HepG2 (cell line): Measurements from ENCODE around the gene GDF9. TPM values are rescaled to one million over a fixed set of nuclear protein-coding genes. Genes with fewer than 3 reads are reported as not detected.

ENCODE experiments used
- ATAC-seq: fragments of 200-7000 bp; cut with Tn5 transposase; 3 replicates; pipeline ENCODE4 v1.9.1; 2020; ENCODE audit warnings: mild to moderate bottlenecking, moderate library complexity
- BruUV-seq: library from RNA; stranded (reverse); fragments of 400-500 nt; replicated peaks from 2 replicates; lab custom pipeline; 2021; lab: Mats Ljungman, UMichigan
- CTCF ChIA-PET: fragments of 300-600 bp; formaldehyde crosslinking; extraction: SDS; loops from one replicate; lab custom pipeline; 2021; ENCODE audit warnings: low total read pairs, inconsistent platforms, low intra/inter-chr PET ratio; lab: Yijun Ruan, JAX
- POLR2A ChIA-PET: fragments of 350-600 bp; sonication (Branson Sonifier 250); formaldehyde crosslinking; loops from one replicate; lab custom pipeline; 2020; ENCODE audit warnings: antibody characterized with exemption, inconsistent platforms; lab: Yijun Ruan, JAX
- DNase-seq: peaks from one replicate; pipeline ENCODE4 v3.0.0-alpha.2; 2015; ENCODE audit warnings: low spot score
- FAIRE-seq: peaks from 3 replicates; lab custom pipeline; 2011; peaks lifted over from hg19 to GRCh38; lab: Jason Lieb, UNC
- H2AFZ ChIP-seq: one replicate; pipeline ENCODE4 v1.6.1; 2011; ENCODE audit warnings: low read length, inconsistent platforms
- H3K27ac ChIP-seq: fragments of 300-600 bp; 3 replicates; pipeline ENCODE4 v1.8.0; 2011; ENCODE audit warnings: mixed run types, mild to moderate bottlenecking, mixed read lengths, low read length, inconsistent platforms; ENCODE audit not compliant: insufficient read depth; ENCODE audit errors: extremely low read length
- H3K27me3 ChIP-seq, 2 experiments: fragments of 200-600 bp in 1 of 2; 2 replicates in 1 of 2; 3 replicates in 1 of 2; pipeline versions ENCODE4 v1.6.0 to v1.8.0; 2011; ENCODE audit warnings: low read length in 2 of 2, mild to moderate bottlenecking in 2 of 2, moderate library complexity in 2 of 2, inconsistent platforms in 1 of 2; ENCODE audit not compliant: insufficient read depth in 2 of 2, control insufficient read depth in 1 of 2
- H3K36me3 ChIP-seq, 2 experiments: fragments of 200-600 bp in 1 of 2; replicated peaks in 1 of 2; 2 replicates in 1 of 2; 3 replicates in 1 of 2; pipeline versions ENCODE4 v1.5.1 to v1.8.0; 2011; ENCODE audit warnings: low read length in 2 of 2, inconsistent platforms in 1 of 2; ENCODE audit not compliant: insufficient read depth in 2 of 2, control insufficient read depth in 1 of 2
- H3K4me1 ChIP-seq: 2 replicates; pipeline ENCODE4 v1.5.1; 2012; ENCODE audit warnings: low read length, inconsistent platforms; ENCODE audit not compliant: insufficient read depth
- H3K4me2 ChIP-seq: 2 replicates; pipeline ENCODE4 v1.6.0; 2011; ENCODE audit warnings: low read depth, low read length, inconsistent platforms
- H3K4me3 ChIP-seq, 3 experiments: fragments of 200-600 bp in 1 of 3; sonication (generic), shearing (Covaris generic) in 1 of 3; replicated peaks in 1 of 3; 2 replicates each; pipeline ENCODE4 v1.5.1; 2011 to 2016; ENCODE audit warnings: low read length in 3 of 3, inconsistent platforms in 2 of 3, low read depth in 2 of 3, mild to moderate bottlenecking in 2 of 3, control low read depth in 1 of 3, mixed read lengths in 1 of 3; ENCODE audit not compliant: insufficient read depth in 1 of 3
- H3K79me2 ChIP-seq: one replicate; pipeline ENCODE4 v1.6.1; 2011; ENCODE audit warnings: low read length, inconsistent platforms; ENCODE audit not compliant: insufficient read depth
- H3K9ac ChIP-seq: 2 replicates; pipeline ENCODE4 v1.6.0; 2011; ENCODE audit warnings: mild to moderate bottlenecking, low read depth, low read length, inconsistent platforms; ENCODE audit not compliant: insufficient read depth
- H3K9me3 ChIP-seq: 2 replicates; pipeline ENCODE4 v1.5.1; 2012; ENCODE audit warnings: mild to moderate bottlenecking, low read length
- H4K20me1 ChIP-seq: 2 replicates; pipeline ENCODE4 v1.6.0; 2011; ENCODE audit warnings: inconsistent platforms, mild to moderate bottlenecking, low read length, moderate library complexity; ENCODE audit not compliant: insufficient read depth
- CCAR2 ChIP-seq: fragments of 200-400 bp; formaldehyde crosslinking; optimal IDR thresholded peaks from 2 replicates; pipeline ENCODE3; 2018; ENCODE audit warnings: low read depth, mild to moderate bottlenecking, low read length, moderate library complexity
- GATAD2A ChIP-seq: IDR thresholded peaks from 2 replicates; pipeline ENCODE4 v1.6.1; 2016
- HIVEP1 ChIP-seq: sonication (generic); formaldehyde crosslinking; IDR thresholded peaks from 2 replicates; pipeline ENCODE4 v1.4.0; 2020; ENCODE audit warnings: mild to moderate bottlenecking, missing genetic modification reagents
- HMGXB4 ChIP-seq, 2 experiments: sonication (generic) in 1 of 2; formaldehyde crosslinking in 1 of 2; IDR thresholded peaks; 2 replicates each; pipeline versions ENCODE4 v1.4.0 to v1.6.1; 2018 to 2020; ENCODE audit warnings: missing genetic modification reagents in 2 of 2, borderline replicate concordance in 1 of 2, low read depth in 1 of 2, mild to moderate bottlenecking in 1 of 2, missing biosample characterization in 1 of 2
- MATR3 ChIP-seq: sonication (generic); formaldehyde crosslinking; IDR thresholded peaks from 2 replicates; pipeline ENCODE4 v1.4.0; 2020; ENCODE audit warnings: missing genetic modification reagents
- NFIB ChIP-seq: sonication (generic); formaldehyde crosslinking; IDR thresholded peaks from 2 replicates; pipeline ENCODE4 v1.9.0; 2021; ENCODE audit warnings: missing genetic modification reagents, mild to moderate bottlenecking, borderline replicate concordance
- PAWR ChIP-seq: sonication (generic); formaldehyde crosslinking; IDR thresholded peaks from 2 replicates; pipeline ENCODE4 v1.4.0; 2020; ENCODE audit warnings: missing genetic modification reagents, mild to moderate bottlenecking, borderline replicate concordance
- PHF21A ChIP-seq: sonication (generic); formaldehyde crosslinking; IDR thresholded peaks from 2 replicates; pipeline ENCODE4 v1.5.0; 2020; ENCODE audit warnings: mild to moderate bottlenecking, missing genetic modification reagents
- POGZ ChIP-seq: sonication (generic); formaldehyde crosslinking; IDR thresholded peaks from 2 replicates; pipeline ENCODE4 v1.4.0; 2020; ENCODE audit warnings: mild to moderate bottlenecking, missing genetic modification reagents
- RFXANK ChIP-seq: IDR thresholded peaks from 2 replicates; pipeline ENCODE4 v1.6.1; 2016
- SMARCC2 ChIP-seq: fragments of 450-650 bp; IDR thresholded peaks from 2 replicates; pipeline ENCODE4 v1.6.1; 2017; ENCODE audit warnings: antibody characterized with exemption, mild to moderate bottlenecking
- XBP1 ChIP-seq: sonication (generic); formaldehyde crosslinking; IDR thresholded peaks from 2 replicates; pipeline ENCODE4 v1.5.0; 2020; ENCODE audit warnings: missing genetic modification reagents
- ZFP37 ChIP-seq: sonication (generic); formaldehyde crosslinking; IDR thresholded peaks from 2 replicates; pipeline ENCODE4 v1.4.0; 2020; ENCODE audit warnings: missing genetic modification reagents, borderline replicate concordance
- ZIK1 ChIP-seq: sonication (generic); formaldehyde crosslinking; IDR thresholded peaks from 2 replicates; pipeline ENCODE4 v1.5.0; 2020; ENCODE audit warnings: mild to moderate bottlenecking, low read depth, missing genetic modification reagents, borderline replicate concordance
- ZNF766 ChIP-seq: sonication (generic); formaldehyde crosslinking; IDR thresholded peaks from 2 replicates; pipeline ENCODE4 v1.5.0; 2020; ENCODE audit warnings: missing genetic modification reagents, borderline replicate concordance
- ZSCAN21 ChIP-seq: sonication (generic); formaldehyde crosslinking; IDR thresholded peaks from 2 replicates; pipeline ENCODE4 v1.8.0; 2022; ENCODE audit warnings: mild to moderate bottlenecking, missing genetic modification reagents, moderate library complexity, borderline replicate concordance
- ZZZ3 ChIP-seq: sonication (generic); formaldehyde crosslinking; IDR thresholded peaks from 2 replicates; pipeline ENCODE4 v1.4.0; 2020; ENCODE audit warnings: missing genetic modification reagents, mild to moderate bottlenecking, borderline replicate concordance
- WGBS: methylation state at CpG from one replicate; pipeline ENCODE4 v1.1.6; 2017; ENCODE audit warnings: low lambda C conversion rate; 5-methylcytosine and 5-hydroxymethylcytosine counted together
- in situ Hi-C: cut with HindIII; loops from 2 replicates; pipeline ENCODE4 v1.10.0; 2017; ENCODE audit warnings: low pct_unique_long_range_greater_than_20kb; ENCODE audit not compliant: extremely low pct_ligation_motif_present
- intact Hi-C: fragments of 100-400 bp; cut with micrococcal nuclease; formaldehyde crosslinking; loops from one replicate; pipeline ENCODE4 v1.10.0; 2022; ENCODE audit not compliant: unreplicated experiment
- polyA plus RNA-seq, 8 experiments: library from polyadenylated mRNA; depleted of rRNA in 3 of 8; stranded (reverse) in 7 of 8; unstranded in 1 of 8; fragments of >200 nt; fragmentation: Illumina TruSeq in 4 of 8; extraction: Trizol in 4 of 8; gene quantifications; 2 replicates each; pipeline versions ENCODE4 v1.2.1 to v1.2.3, GENCODE V29; 2011 to 2016; ENCODE audit warnings: low read depth in 4 of 8, missing spikeins in 1 of 8, mixed read lengths in 1 of 8; ENCODE audit not compliant: insufficient read depth in 1 of 8
- total RNA-seq, 5 experiments: library from RNA; depleted of rRNA; stranded (reverse); fragments of >200 nt; fragmentation: Illumina TruSeq; extraction: Trizol; gene quantifications; 2 replicates each; pipeline ENCODE4 v1.2.3, GENCODE V29; 2016; ENCODE audit warnings: low read depth in 1 of 5

Gene GDF9
- total and polyA plus RNA-seq, 2 of the 13 experiments (the other 11 are each of a cell fraction or from before 2014, with no cell fraction given), result 0.33 to 0.38 TPM

- over 99% methylated on average over 4 of the region's 4 CpGs for WGBS
- Histone ChIP-seq H4K20me1 (no peaks in the 10 kb centered on the region), H3K9me3 (no peaks in the 10 kb centered on the region), H2AFZ (no peak overlapping the region), H3K4me2 (no peak overlapping the region), H3K79me2 (no peaks in the 10 kb centered on the region), H3K27me3 (no peaks in the 10 kb centered on the region; a peak in 1 of 5 replicates), H3K27ac (no peak overlapping the region), H3K9ac (no peak overlapping the region), H3K4me1 (peaks cover 13% of the 10 kb centered on the region), H3K36me3 (peaks cover 17 to 78% of the 10 kb centered on the region in 2 experiments), H3K4me3 (no peak overlapping the region)
- in situ Hi-C loops (no loop called here), intact Hi-C loops (no loop called here)
- no TSS peak for BruUV-seq
- ATAC-seq (no peak), FAIRE-seq (no peak), DNase-seq (no peak)
- ChIA-PET POLR2A (interaction anchor here (1.0 to 1.5 kb wide), 2 partner anchors 73 to 162 kb away, joined by 3 read pairs; no protein-coding TSS in a partner anchor), CTCF (no interaction called here)
- TF ChIP-seq HIVEP1 (no peak), CCAR2 (no peak), ZIK1 (CRISPR knock-in tag) (no peak), ZNF766 (no peak), HMGXB4 (CRISPR knock-in tag; IDR thresholded peaks at IDR 0.05; ENCODE audit: borderline replicate concordance in 1 of 2, low read depth in 1 of 2) (no peak)
These were observed 24.5 kb upstream of the GDF9 start for GRCh38 chr5:132890817-132891216.

- Histone ChIP-seq H2AFZ (no peak overlapping the region), H4K20me1 (no peaks in the 10 kb centered on the region), H3K27me3 (no peaks in the 10 kb centered on the region; a peak in 1 of 5 replicates), H3K4me3 (no peak overlapping the region), H3K9me3 (no peaks in the 10 kb centered on the region), H3K27ac (no peak overlapping the region), H3K9ac (no peak overlapping the region), H3K79me2 (no peaks in the 10 kb centered on the region), H3K36me3 (peaks cover 17 to 65% of the 10 kb centered on the region in 2 experiments), H3K4me1 (peaks cover 13% of the 10 kb centered on the region), H3K4me2 (no peak overlapping the region)
- no TSS peak for BruUV-seq
- TF ChIP-seq GATAD2A (CRISPR knock-in tag), result no peak
- TF ChIP-seq ZZZ3 (CRISPR knock-in tag), result no peak
- TF ChIP-seq NFIB (CRISPR knock-in tag), result no peak
- TF ChIP-seq XBP1, result no peak
- TF ChIP-seq MATR3 (CRISPR knock-in tag), result no peak
- TF ChIP-seq ZFP37 (CRISPR knock-in tag), result no peak
- TF ChIP-seq SMARCC2, result no peak
- TF ChIP-seq PHF21A, result no peak
- TF ChIP-seq RFXANK (CRISPR knock-in tag), result no peak
- no peak for TF ChIP-seq ZSCAN21 (CRISPR knock-in tag)
- TF ChIP-seq PAWR (CRISPR knock-in tag), result no peak
- no peak for TF ChIP-seq POGZ (CRISPR knock-in tag)
- FAIRE-seq (no peak), DNase-seq (no peak), ATAC-seq (no peak)
- intact Hi-C loops (loop anchor here (10.0 kb wide), 1 partner anchor 365 kb away; no protein-coding TSS in a partner anchor), in situ Hi-C loops (loop anchor here (10.0 kb wide), 1 partner anchor 145 kb away; the partner anchor contains the start of gene CCNI2)
- POLR2A ChIA-PET, result no interaction called here
- CTCF ChIA-PET, result no interaction called here
These were observed 23.2 kb upstream of the GDF9 start for GRCh38 chr5:132889501-132889900.
